ES-I3 (cell line): ENCODE measurements around the gene SMC3.

Experiments used
- H3K36me3 ChIP-seq: 2 replicates; pipeline ENCODE4 v1.6.1; 2013; ENCODE audit warnings: mild to moderate bottlenecking, low read length, control low read depth, moderate library complexity; ENCODE audit not compliant: insufficient read depth
- H3K4me1 ChIP-seq: 2 replicates; pipeline ENCODE4 v1.6.1; 2013; ENCODE audit warnings: mild to moderate bottlenecking, control low read depth, low read length; ENCODE audit not compliant: insufficient read depth
- H3K9ac ChIP-seq: 2 replicates; pipeline ENCODE4 v1.6.1; 2013; ENCODE audit warnings: low read depth, mild to moderate bottlenecking, low read length, moderate library complexity
- H3K9me3 ChIP-seq: 2 replicates; pipeline ENCODE4 v1.6.1; 2013; ENCODE audit warnings: mild to moderate bottlenecking, low read length, moderate library complexity; ENCODE audit not compliant: control insufficient read depth, insufficient read depth

SMC3 gene

DNA sequence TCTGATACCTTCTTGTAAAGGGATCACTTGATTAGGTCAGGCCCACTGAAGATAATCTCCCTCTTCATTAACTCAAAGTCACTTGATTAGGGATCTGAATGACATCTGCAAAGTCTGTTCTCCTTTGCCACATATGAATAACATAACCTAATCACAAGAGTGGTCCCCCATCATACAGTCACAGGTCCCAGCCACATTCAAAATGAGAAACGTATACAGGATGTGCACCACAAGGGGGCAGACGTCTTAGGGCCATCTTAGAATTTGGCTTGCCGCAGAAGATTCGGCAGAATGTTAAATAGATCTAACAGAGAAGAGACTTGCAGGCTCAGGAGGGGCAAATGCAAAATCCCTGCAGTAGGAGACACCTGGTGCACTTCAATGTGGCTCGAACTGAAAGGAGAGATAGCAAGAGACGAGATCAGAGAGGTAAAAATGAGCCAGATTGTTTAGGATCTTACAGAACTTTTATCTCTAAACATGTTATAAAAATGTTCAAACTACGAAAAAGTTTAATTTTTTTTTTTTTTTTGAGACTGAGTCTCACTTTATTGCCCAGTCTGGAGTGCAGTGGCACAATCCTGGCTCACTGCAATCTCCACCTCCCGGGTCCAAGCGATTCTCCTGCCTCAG lies 10.4 kb upstream of the SMC3 start:
- H3K9ac ChIP-seq = no peak overlapping the region
- 0 out of 2 replicates have a peak, but pooled peaks cover 6% of the 10 kb centered on the region for H3K9me3 ChIP-seq
- no peaks in the 10 kb centered on the region for H3K36me3 ChIP-seq
- peaks cover 12% of the 10 kb centered on the region for H3K4me1 ChIP-seq

DNA sequence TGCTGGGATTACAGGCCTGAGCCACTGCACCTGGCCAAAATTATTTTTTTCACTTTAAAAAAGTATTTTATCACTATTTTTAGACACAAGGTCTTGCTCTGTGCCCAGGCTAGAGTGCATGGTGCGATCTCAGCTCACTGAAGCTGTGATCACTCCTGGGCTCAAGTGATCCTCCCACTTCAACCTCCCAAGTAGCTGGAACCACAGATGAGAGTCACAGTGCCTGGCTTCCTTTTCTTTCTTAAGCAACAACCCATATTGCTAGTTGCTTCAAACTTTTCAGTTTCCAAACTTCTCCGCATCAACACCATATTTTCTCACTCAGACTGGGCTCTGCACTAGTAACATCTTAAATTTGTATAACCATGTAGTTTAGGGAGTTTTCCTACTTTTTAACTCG lies 9.5 kb upstream of the SMC3 start:
- Histone ChIP-seq H3K9me3 (no peaks in the 10 kb centered on the region), H3K9ac (no peak overlapping the region), H3K36me3 (no peaks in the 10 kb centered on the region), H3K4me1 (peaks cover 12% of the 10 kb centered on the region)

GRCh38 chr10:110560012-110560411 lies 7.5 kb upstream of the SMC3 start:
- Histone ChIP-seq H3K4me1 (0 out of 2 replicates have a peak, but pooled peaks cover 1% of the 10 kb centered on the region), H3K36me3 (no peaks in the 10 kb centered on the region), H3K9me3 (no peaks in the 10 kb centered on the region), H3K9ac (no peak overlapping the region)

DNA sequence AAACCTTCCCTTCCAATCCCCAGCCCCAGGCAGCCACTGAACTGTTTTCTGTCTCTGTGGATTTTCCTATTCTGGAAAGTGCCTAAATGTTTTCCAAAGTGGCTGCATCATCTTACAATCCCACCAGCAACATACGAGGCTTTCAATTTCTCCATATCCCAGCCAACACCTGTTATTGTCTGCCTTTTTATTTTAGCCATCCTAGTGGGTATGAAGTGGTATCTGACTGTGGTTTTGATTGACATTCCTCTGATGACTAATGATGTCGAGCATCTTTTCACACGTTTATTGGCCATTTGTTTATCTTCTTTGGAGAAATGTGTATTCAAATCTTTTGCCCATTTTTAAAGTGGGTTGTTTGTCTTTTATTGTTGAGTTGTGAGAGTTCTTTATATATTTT lies 6.2 kb upstream of the SMC3 start:
- Histone ChIP-seq H3K36me3 (no peaks in the 10 kb centered on the region), H3K9me3 (no peaks in the 10 kb centered on the region), H3K9ac (no peak overlapping the region), H3K4me1 (no peaks in the 10 kb centered on the region)

GRCh38 chr10:110562348-110562747 lies 5.1 kb upstream of the SMC3 start:
- Histone ChIP-seq H3K9me3 (no peaks in the 10 kb centered on the region), H3K4me1 (no peaks in the 10 kb centered on the region), H3K9ac (no peak overlapping the region), H3K36me3 (no peaks in the 10 kb centered on the region)

DNA sequence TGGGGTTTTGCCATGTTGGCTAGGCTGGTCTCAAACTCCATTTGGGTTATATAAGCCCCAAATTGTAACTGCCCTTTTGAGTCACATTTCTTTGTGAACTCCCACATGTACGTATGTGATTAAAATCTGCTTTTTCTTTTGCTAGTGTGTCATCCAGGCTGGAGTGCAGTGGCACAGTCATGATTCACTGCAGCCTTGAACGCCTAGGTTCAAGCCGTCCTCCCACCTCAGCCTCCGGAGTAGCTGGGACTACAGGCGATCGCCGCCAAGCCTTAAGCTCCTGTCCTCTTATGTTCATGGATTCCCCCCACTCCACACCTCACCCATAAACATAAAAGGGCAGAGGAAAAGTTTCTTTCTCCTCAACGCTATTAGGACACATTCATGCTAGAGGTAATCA lies 4.4 kb upstream of the SMC3 start:
- no peak overlapping the region for H3K9ac ChIP-seq
- H3K36me3 ChIP-seq = no peaks in the 10 kb centered on the region
- H3K9me3 ChIP-seq = no peaks in the 10 kb centered on the region
- H3K4me1 ChIP-seq = no peaks in the 10 kb centered on the region

- Histone ChIP-seq H3K9ac (peak overlapping the region; percentile 93), H3K4me1 (no peaks in the 10 kb centered on the region; the same call in 1 of the 2 replicates), H3K36me3 (0 out of 2 replicates have a peak, but pooled peaks cover 4% of the 10 kb centered on the region)
Measured at GRCh38 chr10:110566472-110567200, 859 bp upstream of the SMC3 start.

GRCh38 chr10:110568055-110568735 lies 700 bp downstream of the SMC3 start:
- 0 out of 2 replicates have a peak, but pooled peaks cover 4% of the 10 kb centered on the region for H3K36me3 ChIP-seq
- H3K4me1 ChIP-seq = no peaks in the 10 kb centered on the region; the same call in 1 of the 2 replicates

More at GRCh38 chr10:110566472-110567200, 859 bp upstream of the SMC3 start:
- no peaks in the 10 kb centered on the region for H3K9me3 ChIP-seq

GRCh38 chr10:110569122-110569521 lies 1.6 kb downstream of the SMC3 start:
- H3K36me3 ChIP-seq = 0 out of 2 replicates have a peak, but pooled peaks cover 4% of the 10 kb centered on the region
- no peak overlapping the region for H3K9ac ChIP-seq
- no peaks in the 10 kb centered on the region; the same call in 1 of the 2 replicates for H3K4me1 ChIP-seq
- H3K9me3 ChIP-seq = no peaks in the 10 kb centered on the region

More at GRCh38 chr10:110568055-110568735, 700 bp downstream of the SMC3 start:
- H3K9ac ChIP-seq = peak overlapping the region; percentile 93
- no peaks in the 10 kb centered on the region for H3K9me3 ChIP-seq

GRCh38 chr10:110569736-110570135 lies 2.2 kb downstream of the SMC3 start:
- Histone ChIP-seq H3K9me3 (no peaks in the 10 kb centered on the region), H3K9ac (no peak overlapping the region), H3K36me3 (0 out of 2 replicates have a peak, but pooled peaks cover 4% of the 10 kb centered on the region), H3K4me1 (no peaks in the 10 kb centered on the region; the same call in 1 of the 2 replicates)

GRCh38 chr10:110571093-110571743 lies 3.7 kb downstream of the SMC3 start:
- H3K36me3 ChIP-seq = 0 out of 2 replicates have a peak, but pooled peaks cover 4% of the 10 kb centered on the region
- no peaks in the 10 kb centered on the region; the same call in 1 of the 2 replicates for H3K4me1 ChIP-seq
- no peak overlapping the region for H3K9ac ChIP-seq
- no peaks in the 10 kb centered on the region for H3K9me3 ChIP-seq

- Histone ChIP-seq H3K4me1 (no peaks in the 10 kb centered on the region; the same call in 1 of the 2 replicates), H3K9me3 (no peaks in the 10 kb centered on the region), H3K36me3 (0 out of 2 replicates have a peak, but pooled peaks cover 5% of the 10 kb centered on the region), H3K9ac (no peak overlapping the region)
Measured at GRCh38 chr10:110572862-110573261, 5.4 kb downstream of the SMC3 start.

GRCh38 chr10:110574420-110574819 lies 6.9 kb downstream of the SMC3 start:
- no peaks in the 10 kb centered on the region for H3K4me1 ChIP-seq
- H3K9ac ChIP-seq = no peak overlapping the region
- peaks cover 13% of the 10 kb centered on the region; the same call in 1 of the 2 replicates for H3K36me3 ChIP-seq
- no peaks in the 10 kb centered on the region for H3K9me3 ChIP-seq

- H3K9me3 ChIP-seq = no peaks in the 10 kb centered on the region
- H3K4me1 ChIP-seq = no peaks in the 10 kb centered on the region
- peaks cover 15% of the 10 kb centered on the region; the same call in 1 of the 2 replicates for H3K36me3 ChIP-seq
- H3K9ac ChIP-seq = no peak overlapping the region
Measured at GRCh38 chr10:110576220-110576619, 8.7 kb downstream of the SMC3 start.
